ENCODE results near the gene BTBD10. TPM values are rescaled to one million over a fixed set of nuclear protein-coding genes. Genes with fewer than 3 reads are reported as not detected.

Gene BTBD10
- total RNA-seq (2014; rRNA removed; shearing (Covaris generic)) = 30.1 and 31.3 TPM in 2 replicates
- polyA plus RNA-seq (2016; fragmentation: Nextera tagmentation; extraction: Ambion mirVana) = 16.8 and 20.2 TPM in 2 replicates
- long read RNA-seq, transcript BTBD10-201 (9 exons, 2,504 nt) = major isoform, 5 of 13 reads
- long read RNA-seq, transcript BTBD10-208 (8 exons, 1,662 nt) = major isoform, 5 of 13 reads
- long read RNA-seq, partial matches to known transcripts = 2 of 13 reads
- long read RNA-seq, other reads (novel, unspliced or antisense) = 1 of 13 reads

- peak; percentile 97 for TF ChIP-seq POLR2AphosphoS5 (IDR thresholded peaks at IDR 0.05; ENCODE audit: low read depth)
- TF ChIP-seq, protein P1, sequence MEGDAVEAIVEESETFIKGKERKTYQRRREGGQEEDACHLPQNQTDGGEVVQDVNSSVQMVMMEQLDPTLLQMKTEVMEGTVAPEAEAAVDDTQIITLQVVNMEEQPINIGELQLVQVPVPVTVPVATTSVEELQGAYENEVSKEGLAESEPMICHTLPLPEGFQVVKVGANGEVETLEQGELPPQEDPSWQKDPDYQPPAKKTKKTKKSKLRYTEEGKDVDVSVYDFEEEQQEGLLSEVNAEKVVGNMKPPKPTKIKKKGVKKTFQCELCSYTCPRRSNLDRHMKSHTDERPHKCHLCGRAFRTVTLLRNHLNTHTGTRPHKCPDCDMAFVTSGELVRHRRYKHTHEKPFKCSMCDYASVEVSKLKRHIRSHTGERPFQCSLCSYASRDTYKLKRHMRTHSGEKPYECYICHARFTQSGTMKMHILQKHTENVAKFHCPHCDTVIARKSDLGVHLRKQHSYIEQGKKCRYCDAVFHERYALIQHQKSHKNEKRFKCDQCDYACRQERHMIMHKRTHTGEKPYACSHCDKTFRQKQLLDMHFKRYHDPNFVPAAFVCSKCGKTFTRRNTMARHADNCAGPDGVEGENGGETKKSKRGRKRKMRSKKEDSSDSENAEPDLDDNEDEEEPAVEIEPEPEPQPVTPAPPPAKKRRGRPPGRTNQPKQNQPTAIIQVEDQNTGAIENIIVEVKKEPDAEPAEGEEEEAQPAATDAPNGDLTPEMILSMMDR (conservative IDR thresholded peaks at IDR 0.05; ENCODE audit: low read depth in 2 of 2) = no peak
- TF ChIP-seq, protein P2, sequence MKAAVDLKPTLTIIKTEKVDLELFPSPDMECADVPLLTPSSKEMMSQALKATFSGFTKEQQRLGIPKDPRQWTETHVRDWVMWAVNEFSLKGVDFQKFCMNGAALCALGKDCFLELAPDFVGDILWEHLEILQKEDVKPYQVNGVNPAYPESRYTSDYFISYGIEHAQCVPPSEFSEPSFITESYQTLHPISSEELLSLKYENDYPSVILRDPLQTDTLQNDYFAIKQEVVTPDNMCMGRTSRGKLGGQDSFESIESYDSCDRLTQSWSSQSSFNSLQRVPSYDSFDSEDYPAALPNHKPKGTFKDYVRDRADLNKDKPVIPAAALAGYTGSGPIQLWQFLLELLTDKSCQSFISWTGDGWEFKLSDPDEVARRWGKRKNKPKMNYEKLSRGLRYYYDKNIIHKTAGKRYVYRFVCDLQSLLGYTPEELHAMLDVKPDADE (IDR thresholded peaks at IDR 0.05) = 0 out of 2 replicates have a peak, but pooled peaks have one; percentile 17
- no peaks in the 10 kb centered on the region; the same call in 2 of the 3 replicates for H3K9me3 Mint-ChIP-seq
These were observed at the start of gene BTBD10 for GRCh38 chr11:13462901-13463778. Gene BTBD10, minus strand, starts transcription at chr11:13463222. Its CDS starts 18,098 bp downstream, at chr11:13445124.

GRCh38 chr11:13503393-13503792, 40.4 kb upstream of the BTBD10 start:
- Histone ChIP-seq H3K4me3 (no peak overlapping the region), H2AFZ (no peak overlapping the region), H3K27ac (ENCODE audit: low read depth) (no peak overlapping the region), H3K27me3 (ENCODE audit: insufficient read depth) (no peaks in the 10 kb centered on the region), H3K9me2 (ENCODE audit: insufficient read depth) (no peaks in the 10 kb centered on the region), H3K4me2 (no peak overlapping the region), H3K36me3 (ENCODE audit: insufficient read depth) (no peaks in the 10 kb centered on the region), H4K20me1 (replicated peaks; ENCODE audit: insufficient read depth) (no peaks in the 10 kb centered on the region), H3K4me1 (ENCODE audit: insufficient read depth) (no peaks in the 10 kb centered on the region), H3F3A (replicated peaks; ENCODE audit: low read depth) (no peaks in the 10 kb centered on the region), H3K79me2 (replicated peaks; ENCODE audit: insufficient read depth) (no peaks in the 10 kb centered on the region)
- Mint-ChIP-seq H3K36me3 (ENCODE audit: low read depth) (no peaks in the 10 kb centered on the region), H3K9me3 (no peaks in the 10 kb centered on the region), H3K27me3 (ENCODE audit: insufficient read depth, low read depth, poor library complexity) (no peaks in the 10 kb centered on the region), H3K4me1 (no peaks in the 10 kb centered on the region), H3K27ac (no peak overlapping the region), H3K4me3 (no peak overlapping the region)
- DNase-seq (ENCODE audit: low spot score) (no peak), ATAC-seq (no peak)
- TF ChIP-seq NANOG (IDR thresholded peaks at IDR 0.05; ENCODE audit: borderline replicate concordance) (no peak), ZNF114 (CRISPR knock-in tag; IDR thresholded peaks at IDR 0.05) (no peak), STAT1 (IDR thresholded peaks at IDR 0.05; ENCODE audit: unreplicated experiment) (no peak), CREB1 (CRISPR knock-in tag; IDR thresholded peaks at IDR 0.05; ENCODE audit: low read depth) (no peak), JUNB (IDR thresholded peaks at IDR 0.05; ENCODE audit: unreplicated experiment) (no peak), POLR2AphosphoS5 (IDR thresholded peaks at IDR 0.05; ENCODE audit: low read depth) (no peak), EZH2phosphoT487 (IDR thresholded peaks at IDR 0.05; ENCODE audit: unreplicated experiment) (no peak)
- TF ChIP-seq, protein P2 (IDR thresholded peaks at IDR 0.05) = no peak
- TF ChIP-seq, protein P1 (conservative IDR thresholded peaks at IDR 0.05; ENCODE audit: low read depth in 2 of 2) = no peak
- TF ChIP-seq, protein P3, sequence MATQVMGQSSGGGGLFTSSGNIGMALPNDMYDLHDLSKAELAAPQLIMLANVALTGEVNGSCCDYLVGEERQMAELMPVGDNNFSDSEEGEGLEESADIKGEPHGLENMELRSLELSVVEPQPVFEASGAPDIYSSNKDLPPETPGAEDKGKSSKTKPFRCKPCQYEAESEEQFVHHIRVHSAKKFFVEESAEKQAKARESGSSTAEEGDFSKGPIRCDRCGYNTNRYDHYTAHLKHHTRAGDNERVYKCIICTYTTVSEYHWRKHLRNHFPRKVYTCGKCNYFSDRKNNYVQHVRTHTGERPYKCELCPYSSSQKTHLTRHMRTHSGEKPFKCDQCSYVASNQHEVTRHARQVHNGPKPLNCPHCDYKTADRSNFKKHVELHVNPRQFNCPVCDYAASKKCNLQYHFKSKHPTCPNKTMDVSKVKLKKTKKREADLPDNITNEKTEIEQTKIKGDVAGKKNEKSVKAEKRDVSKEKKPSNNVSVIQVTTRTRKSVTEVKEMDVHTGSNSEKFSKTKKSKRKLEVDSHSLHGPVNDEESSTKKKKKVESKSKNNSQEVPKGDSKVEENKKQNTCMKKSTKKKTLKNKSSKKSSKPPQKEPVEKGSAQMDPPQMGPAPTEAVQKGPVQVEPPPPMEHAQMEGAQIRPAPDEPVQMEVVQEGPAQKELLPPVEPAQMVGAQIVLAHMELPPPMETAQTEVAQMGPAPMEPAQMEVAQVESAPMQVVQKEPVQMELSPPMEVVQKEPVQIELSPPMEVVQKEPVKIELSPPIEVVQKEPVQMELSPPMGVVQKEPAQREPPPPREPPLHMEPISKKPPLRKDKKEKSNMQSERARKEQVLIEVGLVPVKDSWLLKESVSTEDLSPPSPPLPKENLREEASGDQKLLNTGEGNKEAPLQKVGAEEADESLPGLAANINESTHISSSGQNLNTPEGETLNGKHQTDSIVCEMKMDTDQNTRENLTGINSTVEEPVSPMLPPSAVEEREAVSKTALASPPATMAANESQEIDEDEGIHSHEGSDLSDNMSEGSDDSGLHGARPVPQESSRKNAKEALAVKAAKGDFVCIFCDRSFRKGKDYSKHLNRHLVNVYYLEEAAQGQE (IDR thresholded peaks at IDR 0.05; ENCODE audit: unreplicated experiment) = no peak

More at GRCh38 chr11:13462901-13463778, at the start of gene BTBD10:
- peak within 1 kb of the TSS; percentile 95 for H3K27ac Mint-ChIP-seq
- H3K36me3 Mint-ChIP-seq (ENCODE audit: low read depth) = no peaks in the 10 kb centered on the region
- peak within 1 kb of the TSS; percentile 98 for H3K4me3 Mint-ChIP-seq
- peak within 1 kb of the TSS; percentile 98 for H2AFZ ChIP-seq
- peak within 1 kb of the TSS; percentile 82 for H3K4me2 ChIP-seq
- 0 out of 2 replicates have a peak, but pooled peaks cover 4% of the 10 kb centered on the region for H4K20me1 ChIP-seq (replicated peaks; ENCODE audit: insufficient read depth)
- ATAC-seq = peak; percentile 96
- H3K9me2 ChIP-seq (ENCODE audit: insufficient read depth) = no peaks in the 10 kb centered on the region
- H3K27ac ChIP-seq (ENCODE audit: low read depth) = peak within 1 kb of the TSS; percentile 78; the same call in 1 of the 2 replicates
- H3K4me1 Mint-ChIP-seq = peaks cover 23% of the 10 kb centered on the region
- no peaks in the 10 kb centered on the region for H3K36me3 ChIP-seq (ENCODE audit: insufficient read depth)
- H3K79me2 ChIP-seq (replicated peaks; ENCODE audit: insufficient read depth) = peaks cover 39% of the 10 kb centered on the region
- peak within 1 kb of the TSS; percentile 88 for H3K4me3 ChIP-seq
- peak; percentile 96 for DNase-seq (ENCODE audit: low spot score)
- H3K27me3 ChIP-seq (ENCODE audit: insufficient read depth) = no peaks in the 10 kb centered on the region
- peaks cover 13% of the 10 kb centered on the region for H3K27me3 Mint-ChIP-seq (ENCODE audit: insufficient read depth, low read depth, poor library complexity)
- peaks cover 18% of the 10 kb centered on the region; the same call in 1 of the 2 replicates for H3K4me1 ChIP-seq (ENCODE audit: insufficient read depth)
- H3F3A ChIP-seq (replicated peaks; ENCODE audit: low read depth) = no peaks in the 10 kb centered on the region
